Measurements from ENCODE around the gene PRMT1. TPM values are rescaled to one million over a fixed set of nuclear protein-coding genes. Genes with fewer than 3 reads are reported as not detected.

PRMT1 gene
- polyA plus RNA-seq, 3 donors = 60.1 to 94.4 (median 74.3) TPM

- H3K27ac Mint-ChIP-seq = peak overlapping the region in 2 of 7 donors; percentile 13 to 72
- Histone ChIP-seq H4K20me1 (ENCODE audit: insufficient read depth, low read length) (peaks cover 25% of the 10 kb centered on the region), H3K27me3 (ENCODE audit: control insufficient read depth in 2 of 2, insufficient read depth in 2 of 2, low read length in 2 of 2) (no peaks in the 10 kb centered on the region), H3K4me2 (replicated peaks; ENCODE audit: extremely low read depth, low read length, poor library complexity, severe bottlenecking) (no peak overlapping the region), H3K36me3 (replicated peaks in 1 of 2; ENCODE audit: control insufficient read depth in 1 of 2, insufficient read depth in 2 of 2, low read length in 2 of 2) (peaks cover 33 to 47% of the 10 kb centered on the region in 2 donors), H3K9ac (ENCODE audit: insufficient read depth, low read length, poor library complexity, severe bottlenecking) (no peak overlapping the region), H3K27ac (ENCODE audit: low read depth in 1 of 2, low read length in 2 of 2) (no peak overlapping the region), H2AFZ (ENCODE audit: insufficient read depth, low read depth, low read length, poor library complexity, severe bottlenecking) (no peak overlapping the region), H3K4me1 (ENCODE audit: control insufficient read depth in 1 of 2, insufficient read depth in 2 of 2, low read length in 2 of 2) (peaks cover 19 to 33% of the 10 kb centered on the region in 2 donors), H3K9me3 (replicated peaks in 1 of 2; ENCODE audit: control insufficient read depth in 1 of 2, insufficient read depth in 1 of 2, low read length in 2 of 2) (no peaks in the 10 kb centered on the region), H3K79me2 (ENCODE audit: insufficient read depth, low read length) (peaks cover 35% of the 10 kb centered on the region), H3K4me3 (replicated peaks in 1 of 3; ENCODE audit: low read depth in 2 of 3, low read length in 3 of 3) (no peak overlapping the region)
- H3K9me3 Mint-ChIP-seq = peaks cover 0 to 2% (median 0%) of the 10 kb centered on the region in 7 donors
- peaks cover 17% of the 10 kb centered on the region for H3K4me1 Mint-ChIP-seq
- H3K27me3 Mint-ChIP-seq (ENCODE audit: low read depth in 3 of 3) = peaks cover 0 to 6% (median 0%) of the 10 kb centered on the region in 3 donors
- H3K4me3 Mint-ChIP-seq = no peak overlapping the region
- DNase-seq = no peak
- intact Hi-C loops (cut with micrococcal nuclease) = no loop called here
- TF ChIP-seq, protein P1, sequence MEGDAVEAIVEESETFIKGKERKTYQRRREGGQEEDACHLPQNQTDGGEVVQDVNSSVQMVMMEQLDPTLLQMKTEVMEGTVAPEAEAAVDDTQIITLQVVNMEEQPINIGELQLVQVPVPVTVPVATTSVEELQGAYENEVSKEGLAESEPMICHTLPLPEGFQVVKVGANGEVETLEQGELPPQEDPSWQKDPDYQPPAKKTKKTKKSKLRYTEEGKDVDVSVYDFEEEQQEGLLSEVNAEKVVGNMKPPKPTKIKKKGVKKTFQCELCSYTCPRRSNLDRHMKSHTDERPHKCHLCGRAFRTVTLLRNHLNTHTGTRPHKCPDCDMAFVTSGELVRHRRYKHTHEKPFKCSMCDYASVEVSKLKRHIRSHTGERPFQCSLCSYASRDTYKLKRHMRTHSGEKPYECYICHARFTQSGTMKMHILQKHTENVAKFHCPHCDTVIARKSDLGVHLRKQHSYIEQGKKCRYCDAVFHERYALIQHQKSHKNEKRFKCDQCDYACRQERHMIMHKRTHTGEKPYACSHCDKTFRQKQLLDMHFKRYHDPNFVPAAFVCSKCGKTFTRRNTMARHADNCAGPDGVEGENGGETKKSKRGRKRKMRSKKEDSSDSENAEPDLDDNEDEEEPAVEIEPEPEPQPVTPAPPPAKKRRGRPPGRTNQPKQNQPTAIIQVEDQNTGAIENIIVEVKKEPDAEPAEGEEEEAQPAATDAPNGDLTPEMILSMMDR (IDR thresholded peaks at IDR 0.05) = no peak
- 95% methylated on average over 4 of the region's 8 CpGs for WGBS (ENCODE audit: insufficient coverage)
- peaks cover 45 to 57% of the 10 kb centered on the region in 2 donors for H3K36me3 Mint-ChIP-seq
Measured at GRCh38 chr19:49682274-49682673, 5.2 kb downstream of the PRMT1 start.

DNA sequence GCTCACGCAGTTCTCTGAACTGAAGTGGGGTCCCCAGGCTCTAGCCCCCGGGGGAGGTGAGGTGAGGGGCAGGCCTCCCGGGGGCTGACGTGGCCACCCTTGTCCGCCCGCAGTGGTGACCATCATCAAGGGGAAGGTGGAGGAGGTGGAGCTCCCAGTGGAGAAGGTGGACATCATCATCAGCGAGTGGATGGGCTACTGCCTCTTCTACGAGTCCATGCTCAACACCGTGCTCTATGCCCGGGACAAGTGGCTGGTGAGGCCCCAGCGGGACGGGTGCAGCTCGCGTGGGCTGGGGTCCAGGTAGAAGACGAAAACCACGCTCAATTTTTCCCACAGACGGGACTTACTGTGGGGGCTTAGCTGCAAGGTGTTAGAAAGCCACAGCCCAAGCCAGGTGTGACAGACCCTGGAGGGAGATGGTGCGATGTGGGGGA, 6.8 kb downstream of the PRMT1 start:
- Histone ChIP-seq H3K79me2 (ENCODE audit: insufficient read depth, low read length) (peaks cover 21% of the 10 kb centered on the region), H3K4me3 (replicated peaks in 1 of 3; ENCODE audit: low read depth in 2 of 3, low read length in 3 of 3) (no peak overlapping the region), H3K36me3 (replicated peaks in 1 of 2; ENCODE audit: control insufficient read depth in 1 of 2, insufficient read depth in 2 of 2, low read length in 2 of 2) (peaks cover 33 to 47% of the 10 kb centered on the region in 2 donors), H3K27me3 (ENCODE audit: control insufficient read depth in 2 of 2, insufficient read depth in 2 of 2, low read length in 2 of 2) (no peaks in the 10 kb centered on the region), H3K4me2 (replicated peaks; ENCODE audit: extremely low read depth, low read length, poor library complexity, severe bottlenecking) (no peak overlapping the region), H3K4me1 (ENCODE audit: control insufficient read depth in 1 of 2, insufficient read depth in 2 of 2, low read length in 2 of 2) (peaks cover 16 to 27% of the 10 kb centered on the region in 2 donors), H3K9ac (ENCODE audit: insufficient read depth, low read length, poor library complexity, severe bottlenecking) (no peak overlapping the region), H2AFZ (ENCODE audit: insufficient read depth, low read depth, low read length, poor library complexity, severe bottlenecking) (no peak overlapping the region), H4K20me1 (ENCODE audit: insufficient read depth, low read length) (peaks cover 14% of the 10 kb centered on the region), H3K9me3 (replicated peaks in 1 of 2; ENCODE audit: control insufficient read depth in 1 of 2, insufficient read depth in 1 of 2, low read length in 2 of 2) (no peaks in the 10 kb centered on the region), H3K27ac (ENCODE audit: low read depth in 1 of 2, low read length in 2 of 2) (no peak overlapping the region)
- intact Hi-C loops (cut with micrococcal nuclease) = no loop called here
- Mint-ChIP-seq H3K36me3 (peaks cover 55 to 68% of the 10 kb centered on the region in 2 donors), H3K27ac (peak overlapping the region in 2 of 7 donors; percentile 44 to 68), H3K27me3 (ENCODE audit: low read depth in 3 of 3) (peaks cover 5 to 10% (median 7%) of the 10 kb centered on the region in 3 donors), H3K4me3 (no peak overlapping the region), H3K4me1 (peaks cover 16% of the 10 kb centered on the region), H3K9me3 (peaks cover 0 to 2% (median 0%) of the 10 kb centered on the region in 7 donors)
- TF ChIP-seq, protein P1 (IDR thresholded peaks at IDR 0.05) = no peak
- no peak for DNase-seq
- WGBS (ENCODE audit: insufficient coverage) = 96% methylated on average over 18 of the region's 18 CpGs
